ENCODE measurements around the gene DNAH3. TPM values are rescaled to one million over a fixed set of nuclear protein-coding genes. Genes with fewer than 3 reads are reported as not detected.
"Not testable (repeated sequence)": the region's sequence is repeated elsewhere in the genome, so short reads cannot be mapped to it uniquely, and the experiment has no call there.

Gene DNAH3
- total RNA-seq, 6 experiments from 2014 or later = not detected

GRCh38 chr16:21060027-21060510, 90.6 kb downstream of the DNAH3 start:
- Histone ChIP-seq H3K9me3 (no peaks in the 10 kb centered on the region), H3K27me3 (no peaks in the 10 kb centered on the region), H3K4me3 (no peak overlapping the region), H3K27ac (no peak overlapping the region), H3K36me3 (no peaks in the 10 kb centered on the region), H3K4me1 (peaks cover 0 to 6% (median 0%) of the 10 kb centered on the region in 4 donors)
- ATAC-seq = peak; percentile 94 to 96 (median 95)
- TF ChIP-seq POLR2A (IDR thresholded peaks at IDR 0.05) (no peak), CTCF (IDR thresholded peaks at IDR 0.05) (peak; percentile 10 to 20 (median 16))
- intact Hi-C loops (cut with DNase I) = no loop called here
- WGBS (ENCODE audit: insufficient coverage, low coverage, low lambda C conversion rate, missing lambda C conversion rate) = 17% methylated on average over 3 of the region's 4 CpGs
- peak in 2 of 3 donors; percentile 65 to 78 for DNase-seq

GRCh38 chr16:21057875-21058274, 92.8 kb downstream of the DNAH3 start:
- Histone ChIP-seq H3K4me1 (peaks cover 0 to 6% (median 0%) of the 10 kb centered on the region in 4 donors), H3K9me3 (no peaks in the 10 kb centered on the region), H3K36me3 (no peaks in the 10 kb centered on the region), H3K27ac (no peak overlapping the region), H3K27me3 (no peaks in the 10 kb centered on the region), H3K4me3 (no peak overlapping the region)
- no peak for TF ChIP-seq CTCF (IDR thresholded peaks at IDR 0.05)
- WGBS (ENCODE audit: insufficient coverage, low coverage, low lambda C conversion rate, missing lambda C conversion rate) = 73% methylated on average over 5 of the region's 7 CpGs
- DNase-seq = no peak
- intact Hi-C loops (cut with DNase I) = no loop called here
- ATAC-seq = no peak

- DNase-seq = no peak
- no peak overlapping the region for H3K4me3 ChIP-seq
- WGBS (ENCODE audit: insufficient coverage, low coverage, low lambda C conversion rate, missing lambda C conversion rate) = 39% methylated on average over 3 of the region's 3 CpGs
- no peaks in the 10 kb centered on the region for H3K27me3 ChIP-seq
- H3K9me3 ChIP-seq = no peaks in the 10 kb centered on the region
- peaks cover 0 to 6% (median 0%) of the 10 kb centered on the region in 4 donors for H3K4me1 ChIP-seq
- no peak for TF ChIP-seq CTCF (IDR thresholded peaks at IDR 0.05)
- TF ChIP-seq POLR2A (IDR thresholded peaks at IDR 0.05) = no peak
- ATAC-seq = no peak
- no peak overlapping the region for H3K27ac ChIP-seq
- H3K36me3 ChIP-seq = no peaks in the 10 kb centered on the region
- intact Hi-C loops (cut with DNase I) = no loop called here
Measured at GRCh38 chr16:21056396-21056795, 94.2 kb downstream of the DNAH3 start.

GRCh38 chr16:21055738-21056137, 94.9 kb downstream of the DNAH3 start:
- H3K27ac ChIP-seq; intact Hi-C loops (cut with DNase I); H3K27me3 ChIP-seq; H3K9me3 ChIP-seq; H3K4me3 ChIP-seq; H3K4me1 ChIP-seq; H3K36me3 ChIP-seq; DNase-seq; ATAC-seq: not testable (repeated sequence)
- 83% methylated on average over 2 of the region's 4 CpGs for WGBS (ENCODE audit: insufficient coverage, low coverage, low lambda C conversion rate, missing lambda C conversion rate)

GRCh38 chr16:21053590-21053989, 97.1 kb downstream of the DNAH3 start:
- ATAC-seq (no peak), DNase-seq (no peak)
- intact Hi-C loops (cut with DNase I) = no loop called here
- Histone ChIP-seq H3K4me1 (no peaks in the 10 kb centered on the region), H3K36me3 (no peaks in the 10 kb centered on the region), H3K27me3 (no peaks in the 10 kb centered on the region), H3K4me3 (no peak overlapping the region), H3K27ac (no peak overlapping the region), H3K9me3 (no peaks in the 10 kb centered on the region)
- TF ChIP-seq POLR2A (IDR thresholded peaks at IDR 0.05) (no peak), CTCF (IDR thresholded peaks at IDR 0.05) (no peak)
- WGBS (ENCODE audit: insufficient coverage, low coverage, low lambda C conversion rate, missing lambda C conversion rate) = 100% methylated on average over 1 of the region's 1 CpG

GRCh38 chr16:21048091-21048912, 102.3 kb downstream of the DNAH3 start:
- H3K27ac ChIP-seq; H3K4me3 ChIP-seq; H3K36me3 ChIP-seq; ATAC-seq; H3K27me3 ChIP-seq; intact Hi-C loops (cut with DNase I); H3K4me1 ChIP-seq; DNase-seq; H3K9me3 ChIP-seq: not testable (repeated sequence)
- WGBS (ENCODE audit: insufficient coverage, low coverage, low lambda C conversion rate, missing lambda C conversion rate) = 47% methylated on average over 11 of the region's 31 CpGs
